Endothelial cell of umbilical vein (primary cell): Measurements from ENCODE around the gene LHFPL4. TPM values are rescaled to one million over a fixed set of nuclear protein-coding genes. Genes with fewer than 3 reads are reported as not detected.

Experiments
- BruUV-seq: library from RNA; stranded (reverse); fragments of 400-500 nt; replicated peaks from 2 replicates; lab custom pipeline; 2021; lab: Mats Ljungman, UMichigan
- CTCF ChIA-PET: fragments of 300-600, 350-600 bp; sonication (Branson Sonifier 250); formaldehyde crosslinking; loops from one replicate; lab custom pipeline; 2021; ENCODE audit warnings: antibody characterized with exemption, inconsistent platforms; lab: Charles Lee
- POLR2A ChIA-PET: fragments of 300-600, 350-600 bp; sonication (Branson Sonifier 250); formaldehyde crosslinking; loops from one replicate; lab custom pipeline; 2021; ENCODE audit warnings: antibody characterized with exemption, inconsistent platforms; lab: Charles Lee
- DNase-seq: peaks from one replicate; pipeline ENCODE4 v3.0.0-alpha.2; 2011; ENCODE audit warnings: low read depth, low spot score
- FAIRE-seq: peaks from 2 replicates; lab custom pipeline; 2011; peaks lifted over from hg19 to GRCh38; lab: Jason Lieb, UNC
- H2AFZ ChIP-seq: 2 replicates; pipeline ENCODE4 v1.6.0; 2012; ENCODE audit warnings: low read depth, low read length, control low read depth, inconsistent platforms
- H3K27ac ChIP-seq: 2 replicates; pipeline ENCODE4 v1.5.1; 2011; ENCODE audit warnings: low read depth, mild to moderate bottlenecking, control low read depth, low read length, moderate library complexity; ENCODE audit not compliant: insufficient read depth
- H3K27me3 ChIP-seq, 2 experiments: 2 replicates each; pipeline versions ENCODE4 v1.6.0 to v1.6.1; 2011; ENCODE audit warnings: low read length in 2 of 2, mixed read lengths in 1 of 2; ENCODE audit not compliant: control insufficient read depth in 2 of 2, insufficient read depth in 2 of 2
- H3K36me3 ChIP-seq, 2 experiments: 2 replicates in 1 of 2; 3 replicates in 1 of 2; pipeline ENCODE4 v1.5.1; 2011; ENCODE audit warnings: low read length in 2 of 2, mild to moderate bottlenecking in 1 of 2, moderate library complexity in 1 of 2; ENCODE audit not compliant: control insufficient read depth in 2 of 2, insufficient read depth in 2 of 2; ENCODE audit errors: extremely low read depth in 1 of 2
- H3K4me1 ChIP-seq: 3 replicates; pipeline ENCODE4 v1.5.1; 2011; ENCODE audit warnings: mild to moderate bottlenecking, low read length; ENCODE audit not compliant: control insufficient read depth, insufficient read depth; ENCODE audit errors: extremely low read depth
- H3K4me2 ChIP-seq: 2 replicates; pipeline ENCODE4 v1.6.1; 2011; ENCODE audit warnings: low read length, control low read depth, mixed read lengths; ENCODE audit not compliant: insufficient read depth
- H3K4me3 ChIP-seq, 3 experiments: fragments of 200-600 bp in 1 of 3; sonication (generic), shearing (Covaris generic) in 1 of 3; replicated peaks in 1 of 3; 2 replicates each; pipeline ENCODE4 v1.5.1; 2011 to 2016; ENCODE audit warnings: control low read depth in 3 of 3, low read length in 3 of 3, mild to moderate bottlenecking in 2 of 3, inconsistent platforms in 1 of 3, low read depth in 1 of 3, moderate library complexity in 1 of 3; ENCODE audit not compliant: insufficient read depth in 1 of 3
- H3K79me2 ChIP-seq: 2 replicates; pipeline ENCODE4 v1.6.0; 2012; ENCODE audit warnings: low read length, inconsistent platforms; ENCODE audit not compliant: control insufficient read depth, insufficient read depth
- H3K9ac ChIP-seq: replicated peaks from 2 replicates; pipeline ENCODE3; 2011; ENCODE audit warnings: low read length, control low read depth; ENCODE audit not compliant: insufficient read depth; ENCODE audit errors: extremely low read depth
- H3K9me1 ChIP-seq: replicated peaks from 3 replicates; pipeline ENCODE4 v1.6.0; 2011; ENCODE audit warnings: mild to moderate bottlenecking, low read length; ENCODE audit not compliant: control insufficient read depth, insufficient read depth; ENCODE audit errors: extremely low read depth
- H3K9me3 ChIP-seq: replicated peaks from 2 replicates; pipeline ENCODE4 v1.5.1; 2012; ENCODE audit warnings: low read length, inconsistent platforms; ENCODE audit not compliant: control insufficient read depth, insufficient read depth
- H4K20me1 ChIP-seq: replicated peaks from 2 replicates; pipeline ENCODE3; 2011; ENCODE audit warnings: mild to moderate bottlenecking, low read length; ENCODE audit not compliant: control insufficient read depth, insufficient read depth; ENCODE audit errors: extremely low read depth
- EZH2 ChIP-seq: IDR thresholded peaks from 2 replicates; pipeline ENCODE4 v1.6.1; 2012; ENCODE audit warnings: borderline replicate concordance, low read depth, mild to moderate bottlenecking, moderate library complexity, low read length, inconsistent platforms; ENCODE audit not compliant: severe bottlenecking
- FOS ChIP-seq: IDR thresholded peaks from 2 replicates; pipeline ENCODE4 v1.6.1; 2011; ENCODE audit warnings: mild to moderate bottlenecking, low read length, moderate library complexity, borderline replicate concordance; ENCODE audit not compliant: insufficient read depth
- GATA2 ChIP-seq: IDR thresholded peaks from 2 replicates; pipeline ENCODE4 v1.7.0; 2011; ENCODE audit warnings: low read depth, mild to moderate bottlenecking, moderate library complexity, mixed read lengths, low read length; ENCODE audit not compliant: insufficient read length, insufficient read depth
- JUN ChIP-seq: IDR thresholded peaks from 2 replicates; pipeline ENCODE4 v1.6.1; 2011; ENCODE audit warnings: borderline replicate concordance, low read depth; ENCODE audit not compliant: insufficient read length, insufficient read depth
- MYC ChIP-seq: IDR thresholded peaks from one replicate; pipeline ENCODE4 v1.6.1; 2011; ENCODE audit warnings: mild to moderate bottlenecking, low read depth, low read length
- POLR2A ChIP-seq: IDR thresholded peaks from 2 replicates; pipeline ENCODE4 v1.6.1; 2012; ENCODE audit warnings: low read depth, mild to moderate bottlenecking, control low read depth, low read length
- POLR2AphosphoS5 ChIP-seq: IDR thresholded peaks from 2 replicates; pipeline ENCODE4 v1.6.1; 2012; ENCODE audit warnings: low read depth, mild to moderate bottlenecking, control low read depth, low read length, moderate library complexity; ENCODE audit not compliant: insufficient read depth
- dilution Hi-C: fragments of 300-500 bp; cut with MboI; formaldehyde crosslinking; loops from one replicate; pipeline ENCODE4 v1.15.0; 2019; ENCODE audit warnings: low sequenced_read_pairs; ENCODE audit not compliant: extremely low pct_ligation_motif_present
- intact Hi-C: fragments of 100-400 bp; cut with micrococcal nuclease; formaldehyde crosslinking; loops from one replicate; pipeline ENCODE4 v1.10.0; 2022
- polyA plus RNA-seq, 4 experiments: library from polyadenylated mRNA; depleted of rRNA in 3 of 4; stranded (reverse) in 3 of 4; unstranded in 1 of 4; fragments of >200 nt; gene quantifications; 2 replicates each; pipeline versions ENCODE4 v1.2.1 to v1.2.3, GENCODE V29; 2011 to 2012; ENCODE audit warnings: missing spikeins in 1 of 4
- total RNA-seq: library from RNA; stranded (reverse); gene quantifications from 2 replicates; pipeline ENCODE4 v1.2.3, GENCODE V29; 2021
- TF ChIP-seq, protein P1 (sequence below), 2 donors: IDR thresholded peaks; 1 replicate in 1 of 2; 2 replicates in 1 of 2; pipeline ENCODE4 v1.5.1; 2011; ENCODE audit warnings: low read length in 2 of 2, mild to moderate bottlenecking in 2 of 2, moderate library complexity in 2 of 2, control low read depth in 1 of 2, inconsistent platforms in 1 of 2, low read depth in 1 of 2; ENCODE audit not compliant: insufficient read depth in 1 of 2; ENCODE audit errors: extremely low read depth in 1 of 2
- TF ChIP-seq, protein P2 (sequence below): IDR thresholded peaks from 2 replicates; pipeline ENCODE4 v1.6.1; 2011; ENCODE audit not compliant: insufficient read depth, insufficient read length

Gene LHFPL4
- total and polyA plus RNA-seq, 2 donors (not counting 3 experiments of a cell fraction or from before 2014, with no cell fraction given): not detected

DNA sequence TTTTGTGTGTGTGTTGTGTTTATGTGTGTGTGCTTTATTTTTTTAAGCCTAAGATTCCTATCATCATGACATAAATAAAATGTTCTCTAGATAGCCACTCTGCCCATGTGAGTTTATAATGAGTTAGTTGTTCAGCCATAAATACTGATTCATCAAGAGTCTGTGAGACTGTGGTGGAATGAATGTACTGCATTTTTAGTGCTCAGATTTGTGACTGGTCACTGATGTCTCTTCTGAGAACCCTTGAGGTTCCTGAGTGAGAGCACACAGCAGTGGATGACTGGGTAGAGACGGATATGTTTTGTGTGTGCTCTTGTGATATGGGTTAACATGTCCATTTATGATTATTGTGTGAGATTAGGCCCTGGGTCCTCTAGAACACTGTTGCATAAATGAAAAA is 105.0 kb downstream of the LHFPL4 start:
- dilution Hi-C loops: no loop called here
- Histone ChIP-seq H3K9ac (no peak overlapping the region), H3K27me3 (no peaks in the 10 kb centered on the region), H3K4me2 (no peak overlapping the region), H3K9me1 (no peaks in the 10 kb centered on the region), H2AFZ (no peak overlapping the region), H3K4me1 (no peaks in the 10 kb centered on the region), H3K4me3 (no peak overlapping the region), H3K79me2 (peaks cover 26% of the 10 kb centered on the region), H3K36me3 (peaks cover 37 to 65% of the 10 kb centered on the region in 2 experiments), H4K20me1 (peaks cover 3% of the 10 kb centered on the region), H3K9me3 (no peaks in the 10 kb centered on the region), H3K27ac (no peak overlapping the region)
- FAIRE-seq: no peak
- TF ChIP-seq POLR2AphosphoS5 (no peak), FOS (no peak), GATA2 (no peak), EZH2 (no peak), JUN (no peak), MYC (no peak), POLR2A (no peak)
- TF ChIP-seq, protein P1, sequence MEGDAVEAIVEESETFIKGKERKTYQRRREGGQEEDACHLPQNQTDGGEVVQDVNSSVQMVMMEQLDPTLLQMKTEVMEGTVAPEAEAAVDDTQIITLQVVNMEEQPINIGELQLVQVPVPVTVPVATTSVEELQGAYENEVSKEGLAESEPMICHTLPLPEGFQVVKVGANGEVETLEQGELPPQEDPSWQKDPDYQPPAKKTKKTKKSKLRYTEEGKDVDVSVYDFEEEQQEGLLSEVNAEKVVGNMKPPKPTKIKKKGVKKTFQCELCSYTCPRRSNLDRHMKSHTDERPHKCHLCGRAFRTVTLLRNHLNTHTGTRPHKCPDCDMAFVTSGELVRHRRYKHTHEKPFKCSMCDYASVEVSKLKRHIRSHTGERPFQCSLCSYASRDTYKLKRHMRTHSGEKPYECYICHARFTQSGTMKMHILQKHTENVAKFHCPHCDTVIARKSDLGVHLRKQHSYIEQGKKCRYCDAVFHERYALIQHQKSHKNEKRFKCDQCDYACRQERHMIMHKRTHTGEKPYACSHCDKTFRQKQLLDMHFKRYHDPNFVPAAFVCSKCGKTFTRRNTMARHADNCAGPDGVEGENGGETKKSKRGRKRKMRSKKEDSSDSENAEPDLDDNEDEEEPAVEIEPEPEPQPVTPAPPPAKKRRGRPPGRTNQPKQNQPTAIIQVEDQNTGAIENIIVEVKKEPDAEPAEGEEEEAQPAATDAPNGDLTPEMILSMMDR (IDR thresholded peaks at IDR 0.05; ENCODE audit: extremely low read depth in 1 of 2, insufficient read depth in 1 of 2, low read depth in 1 of 2, low read length in 2 of 2): no peak
- TF ChIP-seq, protein P2, sequence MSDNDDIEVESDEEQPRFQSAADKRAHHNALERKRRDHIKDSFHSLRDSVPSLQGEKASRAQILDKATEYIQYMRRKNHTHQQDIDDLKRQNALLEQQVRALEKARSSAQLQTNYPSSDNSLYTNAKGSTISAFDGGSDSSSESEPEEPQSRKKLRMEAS: no peak
- no peak for DNase-seq
- POLR2A ChIA-PET: no interaction called here
- intact Hi-C loops: no loop called here
- BruUV-seq: no TSS peak
- CTCF ChIA-PET: no interaction called here

Other genes with a start within 250 kb of the LHFPL4 start
- 22.7 and 26.5 TPM in 2 replicates for gene THUMPD3, start 190.8 kb downstream of the LHFPL4 start, total RNA-seq
- 10.0 and 10.5 TPM in 2 replicates for gene THUMPD3, start 190.8 kb downstream of the LHFPL4 start, polyA plus RNA-seq
- 145 and 149 TPM in 2 replicates for gene SETD5, start 156.2 kb downstream of the LHFPL4 start, total RNA-seq
- gene SETD5, start 156.2 kb downstream of the LHFPL4 start, polyA plus RNA-seq: 48.2 and 64.5 TPM in 2 replicates
- 36.4 and 38.0 TPM in 2 replicates for gene MTMR14, start 95.7 kb upstream of the LHFPL4 start, total RNA-seq
- 32.1 and 38.3 TPM in 2 replicates for gene MTMR14, start 95.7 kb upstream of the LHFPL4 start, polyA plus RNA-seq
- not detected in 2 replicates for gene CPNE9, start 150.0 kb upstream of the LHFPL4 start, total RNA-seq
- gene CPNE9, start 150.0 kb upstream of the LHFPL4 start, polyA plus RNA-seq: not detected in 2 replicates
- 23.2 and 26.2 TPM in 2 replicates for gene BRPF1, start 177.9 kb upstream of the LHFPL4 start, total RNA-seq
- gene BRPF1, start 177.9 kb upstream of the LHFPL4 start, polyA plus RNA-seq: 12.5 and 13.8 TPM in 2 replicates
- 24.1 and 27.2 TPM in 2 replicates for gene OGG1, start 196.1 kb upstream of the LHFPL4 start, total RNA-seq
- gene OGG1, start 196.1 kb upstream of the LHFPL4 start, polyA plus RNA-seq: 32.1 and 36.2 TPM in 2 replicates
- gene CAMK1, start 216.1 kb upstream of the LHFPL4 start, total RNA-seq: 23.5 and 25.7 TPM in 2 replicates
- gene CAMK1, start 216.1 kb upstream of the LHFPL4 start, polyA plus RNA-seq: 24.4 and 28.4 TPM in 2 replicates
- 31.0 and 31.3 TPM in 2 replicates for gene TADA3, start 238.7 kb upstream of the LHFPL4 start, total RNA-seq
- 27.8 and 29.6 TPM in 2 replicates for gene TADA3, start 238.7 kb upstream of the LHFPL4 start, polyA plus RNA-seq
- gene ARPC4, start 239.3 kb upstream of the LHFPL4 start, total RNA-seq: 197 TPM in 2 replicates
- gene ARPC4, start 239.3 kb upstream of the LHFPL4 start, polyA plus RNA-seq: 181 and 217 TPM in 2 replicates